Mammary epithelial cell (primary cell): Measurements from ENCODE around the gene PLCD1.

Experiments used
- CTCF ChIP-seq, 2 donors: IDR thresholded peaks in 1 of 2; conservative IDR thresholded peaks in 1 of 2; 2 replicates each; pipeline ENCODE4 v1.5.1; 2011 to 2012; ENCODE audit warnings: inconsistent platforms in 2 of 2, low read length in 2 of 2, mild to moderate bottlenecking in 2 of 2, control low read depth in 1 of 2, low read depth in 1 of 2; ENCODE audit not compliant: insufficient read depth in 1 of 2; ENCODE audit errors: extremely low read depth in 1 of 2
- EZH2 ChIP-seq: IDR thresholded peaks from 2 replicates; pipeline ENCODE4 v1.6.1; 2012; ENCODE audit warnings: low read length, inconsistent platforms, borderline replicate concordance

GRCh38 chr3:37964146-37964545 lies 65.3 kb downstream of the PLCD1 start:
- no peak for TF ChIP-seq EZH2
- no peak for TF ChIP-seq CTCF (conservative IDR thresholded peaks at IDR 0.05 in 1 of 2, IDR thresholded peaks at IDR 0.05 in 1 of 2; ENCODE audit: extremely low read depth in 1 of 2, insufficient read depth in 1 of 2, low read depth in 1 of 2, low read length in 2 of 2)
